Bronchial epithelial cell (primary cell): Measurements from ENCODE around the gene ALDH16A1. TPM values are rescaled to one million over a fixed set of nuclear protein-coding genes. Genes with fewer than 3 reads are reported as not detected.

Experiments used
- DNase-seq: peaks from one replicate; pipeline ENCODE4 v3.0.0-alpha.2; 2010; ENCODE audit warnings: low read depth
- FAIRE-seq: peaks from 2 replicates; lab custom pipeline; 2011; peaks lifted over from hg19 to GRCh38; lab: Jason Lieb, UNC
- H3K27me3 ChIP-seq: 2 replicates; pipeline ENCODE4 v1.5.1; 2011; ENCODE audit warnings: low read length; ENCODE audit not compliant: control insufficient read depth, insufficient read depth
- H3K36me3 ChIP-seq: 2 replicates; pipeline ENCODE4 v1.5.1; 2011; ENCODE audit warnings: low read length; ENCODE audit not compliant: control insufficient read depth, insufficient read depth
- H3K4me3 ChIP-seq: 2 replicates; pipeline ENCODE4 v1.5.1; 2011; ENCODE audit warnings: mild to moderate bottlenecking, low read depth, low read length, control low read depth
- total RNA-seq: library from RNA; depleted of rRNA; stranded (reverse); fragments of >200 nt; gene quantifications from 2 replicates; pipeline ENCODE4 v1.2.1, GENCODE V29; 2014
- TF ChIP-seq, protein P1 (sequence below): IDR thresholded peaks from 2 replicates; pipeline ENCODE4 v1.5.1; 2011; ENCODE audit warnings: mild to moderate bottlenecking, moderate library complexity, low read length, control low read depth, inconsistent platforms; ENCODE audit not compliant: insufficient read depth, severe bottlenecking

The ALDH16A1 gene
- total RNA-seq, 1 donor from 2014 or later: 29.2 TPM

DNA sequence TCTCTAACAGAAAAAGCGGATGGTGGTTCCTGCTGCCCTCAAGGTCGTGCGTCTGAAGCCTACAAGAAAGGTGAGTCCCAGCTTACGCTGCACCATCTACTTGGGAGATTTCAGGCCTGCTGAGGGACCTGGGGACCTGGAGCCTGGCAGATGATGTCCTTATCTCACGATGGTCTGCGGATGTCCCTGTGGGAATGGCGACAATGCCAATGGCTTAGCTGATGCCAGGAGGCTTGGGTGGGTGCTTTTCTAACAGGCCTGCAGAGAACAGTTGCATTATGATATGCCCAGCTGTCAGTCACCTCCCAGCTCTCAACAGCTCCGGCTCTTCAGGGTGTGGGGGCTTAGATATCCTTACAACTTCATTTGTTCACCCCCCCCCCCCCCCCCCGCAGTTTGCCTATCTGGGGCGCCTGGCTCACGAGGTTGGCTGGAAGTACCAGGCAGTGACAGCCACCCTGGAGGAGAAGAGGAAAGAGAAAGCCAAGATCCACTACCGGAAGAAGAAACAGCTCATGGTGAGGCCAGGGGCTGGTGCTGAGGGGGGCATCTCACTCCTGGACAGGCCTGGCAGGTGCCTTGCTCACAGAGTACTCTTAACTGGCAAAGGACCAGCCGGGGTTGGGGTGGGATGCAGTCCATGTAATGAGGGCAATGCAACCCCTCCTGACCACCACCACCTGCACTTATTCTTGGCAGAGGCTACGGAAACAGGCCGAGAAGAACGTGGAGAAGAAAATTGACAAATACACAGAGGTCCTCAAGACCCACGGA, 38.2 kb downstream of the ALDH16A1 start:
- Histone ChIP-seq H3K36me3 (peaks cover 29% of the 10 kb centered on the region), H3K27me3 (no peaks in the 10 kb centered on the region), H3K4me3 (no peak overlapping the region)
- TF ChIP-seq, protein P1, sequence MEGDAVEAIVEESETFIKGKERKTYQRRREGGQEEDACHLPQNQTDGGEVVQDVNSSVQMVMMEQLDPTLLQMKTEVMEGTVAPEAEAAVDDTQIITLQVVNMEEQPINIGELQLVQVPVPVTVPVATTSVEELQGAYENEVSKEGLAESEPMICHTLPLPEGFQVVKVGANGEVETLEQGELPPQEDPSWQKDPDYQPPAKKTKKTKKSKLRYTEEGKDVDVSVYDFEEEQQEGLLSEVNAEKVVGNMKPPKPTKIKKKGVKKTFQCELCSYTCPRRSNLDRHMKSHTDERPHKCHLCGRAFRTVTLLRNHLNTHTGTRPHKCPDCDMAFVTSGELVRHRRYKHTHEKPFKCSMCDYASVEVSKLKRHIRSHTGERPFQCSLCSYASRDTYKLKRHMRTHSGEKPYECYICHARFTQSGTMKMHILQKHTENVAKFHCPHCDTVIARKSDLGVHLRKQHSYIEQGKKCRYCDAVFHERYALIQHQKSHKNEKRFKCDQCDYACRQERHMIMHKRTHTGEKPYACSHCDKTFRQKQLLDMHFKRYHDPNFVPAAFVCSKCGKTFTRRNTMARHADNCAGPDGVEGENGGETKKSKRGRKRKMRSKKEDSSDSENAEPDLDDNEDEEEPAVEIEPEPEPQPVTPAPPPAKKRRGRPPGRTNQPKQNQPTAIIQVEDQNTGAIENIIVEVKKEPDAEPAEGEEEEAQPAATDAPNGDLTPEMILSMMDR: no peak
- no peak for FAIRE-seq
- DNase-seq: no peak

DNA sequence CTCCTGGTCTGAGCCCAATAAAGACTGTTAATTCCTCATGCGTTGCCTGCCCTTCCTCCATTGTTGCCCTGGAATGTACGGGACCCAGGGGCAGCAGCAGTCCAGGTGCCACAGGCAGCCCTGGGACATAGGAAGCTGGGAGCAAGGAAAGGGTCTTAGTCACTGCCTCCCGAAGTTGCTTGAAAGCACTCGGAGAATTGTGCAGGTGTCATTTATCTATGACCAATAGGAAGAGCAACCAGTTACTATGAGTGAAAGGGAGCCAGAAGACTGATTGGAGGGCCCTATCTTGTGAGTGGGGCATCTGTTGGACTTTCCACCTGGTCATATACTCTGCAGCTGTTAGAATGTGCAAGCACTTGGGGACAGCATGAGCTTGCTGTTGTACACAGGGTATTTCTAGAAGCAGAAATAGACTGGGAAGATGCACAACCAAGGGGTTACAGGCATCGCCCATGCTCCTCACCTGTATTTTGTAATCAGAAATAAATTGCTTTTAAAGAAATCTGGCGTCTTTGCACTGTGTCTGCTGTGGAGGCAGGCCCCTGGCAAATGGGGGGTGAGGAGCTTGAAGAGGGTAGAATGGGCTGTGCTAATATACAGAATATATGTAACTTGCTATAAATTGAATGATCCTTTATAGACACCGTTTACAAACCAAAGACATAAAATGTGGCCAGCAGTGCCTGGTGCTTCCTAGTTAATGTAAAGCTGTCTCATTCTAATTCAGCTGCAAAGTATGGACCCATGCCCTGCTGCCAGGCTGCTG, 39.0 kb downstream of the ALDH16A1 start:
- TF ChIP-seq, protein P1: no peak
- no peaks in the 10 kb centered on the region for H3K27me3 ChIP-seq
- FAIRE-seq: no peak
- no peak overlapping the region for H3K4me3 ChIP-seq
- no peak for DNase-seq
- H3K36me3 ChIP-seq: peaks cover 29% of the 10 kb centered on the region

DNA sequence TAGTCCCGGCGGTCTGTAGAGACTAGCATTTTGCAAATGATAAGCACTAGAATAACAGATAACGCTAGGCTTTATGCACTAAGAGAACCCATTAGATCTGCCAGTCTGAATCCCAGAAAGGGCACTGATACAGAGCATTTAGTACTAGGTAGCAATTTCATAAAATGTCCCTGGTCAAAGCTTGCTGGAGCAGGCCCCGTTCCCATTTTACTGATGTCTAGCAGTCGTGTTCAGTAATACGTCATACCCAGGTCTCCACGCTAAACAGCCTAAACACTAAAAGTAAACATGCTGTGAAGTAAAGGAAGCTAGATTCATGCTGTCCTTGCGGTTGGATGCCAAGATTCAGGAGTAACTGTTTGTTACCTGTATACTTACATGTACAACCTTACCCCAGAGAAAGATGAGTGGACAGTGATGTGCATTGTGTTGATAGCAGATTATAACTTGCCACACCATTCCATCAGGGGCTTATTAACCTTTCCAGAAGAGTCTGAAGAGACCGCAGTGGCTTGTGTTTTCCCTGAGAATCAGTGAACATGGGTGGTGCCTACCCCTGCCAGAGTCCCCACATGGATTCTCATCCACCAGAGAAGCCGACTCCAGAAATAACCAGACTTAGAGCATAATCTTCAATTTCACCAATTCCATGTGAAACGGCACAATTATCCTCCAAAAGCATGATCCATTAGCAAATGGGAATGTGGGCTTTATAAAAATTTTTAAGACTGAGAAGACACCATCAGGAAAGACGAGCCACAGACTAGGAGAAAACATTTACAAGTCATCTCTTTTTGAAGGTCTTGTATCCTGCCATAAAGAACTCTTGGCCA, 39.8 kb downstream of the ALDH16A1 start:
- no peak overlapping the region for H3K4me3 ChIP-seq
- TF ChIP-seq, protein P1: no peak
- H3K36me3 ChIP-seq: peaks cover 34% of the 10 kb centered on the region
- no peaks in the 10 kb centered on the region for H3K27me3 ChIP-seq
- peak; percentile 59 for DNase-seq
- no peak for FAIRE-seq

DNA sequence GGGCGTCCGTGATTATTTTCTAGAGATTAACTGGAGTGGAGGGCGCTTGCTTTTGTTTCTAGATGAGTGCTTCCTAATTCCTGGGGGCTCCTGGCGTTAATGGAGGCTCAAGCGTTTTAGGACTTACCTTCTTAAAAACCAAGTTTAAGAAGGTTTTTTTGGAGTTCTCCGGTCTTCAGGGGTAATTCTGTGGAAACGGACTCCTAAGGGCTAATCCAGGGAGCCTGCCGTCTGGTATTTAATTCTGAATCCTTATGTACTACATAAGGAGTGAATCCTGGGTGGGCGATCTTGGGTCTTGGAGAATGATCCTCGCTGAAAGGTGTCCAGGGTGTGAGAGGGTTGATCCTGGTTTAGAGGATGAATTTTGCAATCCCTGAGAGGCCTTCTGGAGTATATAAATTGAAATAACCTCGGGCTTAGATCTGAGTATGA, 43.6 kb downstream of the ALDH16A1 start:
- DNase-seq (no peak), FAIRE-seq (no peak)
- Histone ChIP-seq H3K27me3 (no peaks in the 10 kb centered on the region), H3K36me3 (peaks cover 25% of the 10 kb centered on the region), H3K4me3 (peak overlapping the region; percentile 78)
- TF ChIP-seq, protein P1: no peak

DNA sequence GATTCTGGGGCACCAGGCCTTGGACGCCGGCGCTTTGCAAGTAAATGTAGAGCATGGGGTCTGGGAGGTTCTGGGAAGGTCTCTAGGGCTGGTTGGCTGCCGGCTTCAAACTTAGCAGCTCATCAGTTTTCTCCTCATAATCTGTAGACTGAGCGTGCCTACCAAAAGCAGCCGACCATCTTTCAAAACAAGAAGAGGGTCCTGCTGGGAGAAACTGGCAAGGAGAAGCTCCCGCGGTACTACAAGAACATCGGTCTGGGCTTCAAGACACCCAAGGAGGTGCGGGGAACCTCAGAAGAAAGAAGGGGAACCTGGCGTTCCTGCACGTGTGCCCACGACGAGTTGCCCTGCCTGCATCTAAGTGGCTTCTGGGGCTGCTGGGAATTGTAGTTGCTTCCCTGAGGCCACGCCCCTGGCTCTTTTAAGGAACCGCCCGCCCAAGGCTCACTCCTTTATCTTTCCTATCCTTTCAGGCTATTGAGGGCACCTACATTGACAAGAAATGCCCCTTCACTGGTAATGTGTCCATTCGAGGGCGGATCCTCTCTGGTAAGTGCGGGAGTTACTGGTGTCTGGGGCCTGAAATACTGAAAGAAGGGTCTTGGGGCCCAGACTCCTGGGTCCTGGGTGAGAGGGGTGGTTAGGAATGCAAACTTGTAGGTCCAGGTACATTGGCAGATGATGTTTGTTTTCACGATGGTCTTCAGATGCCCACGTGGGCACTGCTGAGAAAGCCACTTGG, 44.2 kb downstream of the ALDH16A1 start:
- TF ChIP-seq, protein P1: no peak
- Histone ChIP-seq H3K27me3 (no peaks in the 10 kb centered on the region), H3K36me3 (peaks cover 24% of the 10 kb centered on the region), H3K4me3 (peak overlapping the region; percentile 78)
- DNase-seq (peak; percentile 45), FAIRE-seq (no peak)
